Limb (tissue), 2 donors: ENCODE measurements around the gene WDR37.
"Not testable (repeated sequence)": the region's sequence is repeated elsewhere in the genome, so short reads cannot be mapped to it uniquely, and the experiment has no call there.

Experiments used
- DNase-seq, 2 donors: peaks; one replicate each; pipeline ENCODE4 v3.0.0-alpha.2; 2016; ENCODE audit errors: extremely low spot score in 2 of 2

The WDR37 gene

GRCh38 chr10:1041514-1041913 lies 14.7 kb upstream of the WDR37 start:
- DNase-seq = no peak

- no peak for DNase-seq
Measured at GRCh38 chr10:1043532-1043995, 12.6 kb upstream of the WDR37 start.

GRCh38 chr10:1044146-1044545 lies 12.0 kb upstream of the WDR37 start:
- no peak for DNase-seq

- DNase-seq = no peak
Measured at GRCh38 chr10:1044964-1045363, 11.2 kb upstream of the WDR37 start.

- no peak for DNase-seq
Measured at GRCh38 chr10:1045415-1045814, 10.8 kb upstream of the WDR37 start.

GRCh38 chr10:1047937-1048336 lies 8.2 kb upstream of the WDR37 start:
- no peak for DNase-seq

GRCh38 chr10:1048349-1048731 lies 7.8 kb upstream of the WDR37 start:
- DNase-seq = no peak

GRCh38 chr10:1048732-1049424 lies 7.3 kb upstream of the WDR37 start, which contains the start of gene IDI1:
TSS of gene IDI1 (minus strand) at chr10:1049119. CDS start at chr10:1049003, 116 bp downstream.
- DNase-seq = peak; percentile 97 to 100

GRCh38 chr10:1049425-1049958 lies 6.7 kb upstream of the WDR37 start:
- DNase-seq = no peak

- no peak for DNase-seq
Measured at GRCh38 chr10:1050145-1050544, 6.0 kb upstream of the WDR37 start.

- no peak for DNase-seq
Measured at GRCh38 chr10:1050554-1050953, 5.6 kb upstream of the WDR37 start.

- DNase-seq = no peak
Measured at GRCh38 chr10:1054684-1055083, 1.5 kb upstream of the WDR37 start.

GRCh38 chr10:1057106-1057657 lies 997 bp downstream of the WDR37 start:
- DNase-seq = no peak

- DNase-seq = no peak
Measured at GRCh38 chr10:1058017-1058416, 1.8 kb downstream of the WDR37 start.

- DNase-seq = no peak
Measured at GRCh38 chr10:1059902-1060301, 3.7 kb downstream of the WDR37 start.

- no peak for DNase-seq
Measured at GRCh38 chr10:1061930-1062774, 6.0 kb downstream of the WDR37 start.

GRCh38 chr10:1063232-1063865 lies 7.2 kb downstream of the WDR37 start:
- no peak for DNase-seq

GRCh38 chr10:1064964-1065247 lies 8.7 kb downstream of the WDR37 start:
- no peak for DNase-seq

GRCh38 chr10:1066734-1067133 lies 10.5 kb downstream of the WDR37 start:
- DNase-seq = not testable (repeated sequence)

GRCh38 chr10:1068380-1069361 lies 12.5 kb downstream of the WDR37 start:
- no peak for DNase-seq

GRCh38 chr10:1070919-1071318 lies 14.7 kb downstream of the WDR37 start:
- no peak for DNase-seq
